CD4-positive, alpha-beta T cell treated with Interleukin-2 at 100 ng/mL for 4 hours (primary cell): ENCODE results near the gene ENOX1.

Experiments
- DNase-seq: peaks from one replicate; pipeline ENCODE4 v3.0.0-alpha.2; 2020; ENCODE audit warnings: low spot score

ENOX1 gene

GRCh38 chr13:43246382-43246781 is 540.4 kb downstream of the ENOX1 start:
- no peak for DNase-seq

- no peak for DNase-seq
These were observed 541.3 kb downstream of the ENOX1 start for GRCh38 chr13:43245374-43245964.

GRCh38 chr13:43244481-43244880 is 542.3 kb downstream of the ENOX1 start:
- DNase-seq = no peak

- no peak for DNase-seq
These were observed 543.1 kb downstream of the ENOX1 start for GRCh38 chr13:43243711-43244110.

- DNase-seq = no peak
These were observed 544.7 kb downstream of the ENOX1 start for GRCh38 chr13:43242040-43242439.

GRCh38 chr13:43240278-43240677 is 546.5 kb downstream of the ENOX1 start:
- DNase-seq = no peak

- DNase-seq = no peak
These were observed 547.4 kb downstream of the ENOX1 start for GRCh38 chr13:43239275-43239840.

GRCh38 chr13:43238341-43239083 is 548.3 kb downstream of the ENOX1 start:
- DNase-seq = no peak

- DNase-seq = no peak
These were observed 549.2 kb downstream of the ENOX1 start for GRCh38 chr13:43237616-43238015.

GRCh38 chr13:43235028-43235427 is 551.7 kb downstream of the ENOX1 start:
- DNase-seq = no peak

- DNase-seq = no peak
These were observed 553.9 kb downstream of the ENOX1 start for GRCh38 chr13:43232873-43233265.

- no peak for DNase-seq
These were observed 554.5 kb downstream of the ENOX1 start for GRCh38 chr13:43232144-43232872.

GRCh38 chr13:43230989-43231388 is 555.8 kb downstream of the ENOX1 start:
- no peak for DNase-seq

GRCh38 chr13:43229506-43229905 is 557.3 kb downstream of the ENOX1 start:
- DNase-seq = no peak

GRCh38 chr13:43227721-43228120 is 559.1 kb downstream of the ENOX1 start:
- no peak for DNase-seq

- DNase-seq = no peak
These were observed 563.6 kb downstream of the ENOX1 start for GRCh38 chr13:43223216-43223615.

GRCh38 chr13:43222086-43222485 is 564.7 kb downstream of the ENOX1 start:
- DNase-seq = no peak

- DNase-seq = no peak
These were observed 565.2 kb downstream of the ENOX1 start for GRCh38 chr13:43221611-43222010.

GRCh38 chr13:43220873-43221595 is 565.7 kb downstream of the ENOX1 start:
- no peak for DNase-seq

- no peak for DNase-seq
These were observed 572.6 kb downstream of the ENOX1 start for GRCh38 chr13:43214124-43214523.

GRCh38 chr13:43206838-43207237 is 579.9 kb downstream of the ENOX1 start:
- DNase-seq = no peak

GRCh38 chr13:43205416-43205815 is 581.4 kb downstream of the ENOX1 start:
- DNase-seq = no peak
